Hippocampal formation (tissue), 2 donors: ENCODE measurements around the gene GP1BB.
"Not testable (repeated sequence)": the region's sequence is repeated elsewhere in the genome, so short reads cannot be mapped to it uniquely, and the experiment has no call there.

Experiments used
- DNase-seq, 2 donors: peaks; one replicate each; lab custom pipeline; 2025; lab: John Stamatoyannopoulos, UW

Gene GP1BB

GRCh38 chr22:19693981-19694670 lies 29.2 kb upstream of the GP1BB start:
- no peak for DNase-seq

DNA sequence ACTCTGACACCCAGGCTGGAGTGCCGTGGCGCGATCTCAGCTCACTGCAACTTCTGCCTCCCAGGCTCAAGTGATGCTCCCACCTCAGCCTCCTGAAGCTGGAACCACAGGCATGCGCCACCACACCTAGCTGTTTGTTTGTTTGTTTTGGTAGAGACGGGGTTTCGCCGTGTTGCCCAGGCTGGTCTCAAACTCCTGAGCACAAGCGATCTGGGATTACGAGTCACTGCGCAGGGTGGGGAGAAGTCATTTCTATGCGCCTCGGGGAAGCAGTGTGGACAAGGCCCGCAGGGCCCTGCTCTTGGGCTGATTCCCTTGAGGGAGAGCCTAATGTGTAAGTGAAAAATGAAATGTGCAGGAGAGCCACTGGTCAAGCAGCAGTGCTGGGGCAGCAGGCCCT lies 28.6 kb upstream of the GP1BB start:
- DNase-seq = no peak

GRCh38 chr22:19696504-19697276 lies 26.6 kb upstream of the GP1BB start:
- DNase-seq = no peak

DNA sequence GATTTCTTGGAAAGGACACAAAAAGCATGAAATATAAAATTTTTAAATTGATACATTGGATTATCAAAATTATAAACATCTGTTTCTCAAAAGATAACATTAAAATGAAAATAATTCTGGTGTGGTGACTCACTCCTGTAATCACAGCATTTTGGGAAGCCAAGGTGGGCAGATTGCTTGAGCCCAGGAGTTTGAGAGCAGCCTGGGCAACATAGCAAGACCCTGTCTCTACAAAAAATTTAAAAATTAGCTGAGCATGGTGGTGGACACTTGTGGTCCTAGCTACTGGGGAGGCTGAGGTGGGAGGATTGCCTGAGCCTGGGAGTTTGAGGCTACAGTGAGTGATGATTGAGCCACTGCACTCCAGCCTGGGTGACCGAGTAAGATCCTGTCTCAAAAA lies 25.5 kb upstream of the GP1BB start:
- not testable (repeated sequence) for DNase-seq

DNA sequence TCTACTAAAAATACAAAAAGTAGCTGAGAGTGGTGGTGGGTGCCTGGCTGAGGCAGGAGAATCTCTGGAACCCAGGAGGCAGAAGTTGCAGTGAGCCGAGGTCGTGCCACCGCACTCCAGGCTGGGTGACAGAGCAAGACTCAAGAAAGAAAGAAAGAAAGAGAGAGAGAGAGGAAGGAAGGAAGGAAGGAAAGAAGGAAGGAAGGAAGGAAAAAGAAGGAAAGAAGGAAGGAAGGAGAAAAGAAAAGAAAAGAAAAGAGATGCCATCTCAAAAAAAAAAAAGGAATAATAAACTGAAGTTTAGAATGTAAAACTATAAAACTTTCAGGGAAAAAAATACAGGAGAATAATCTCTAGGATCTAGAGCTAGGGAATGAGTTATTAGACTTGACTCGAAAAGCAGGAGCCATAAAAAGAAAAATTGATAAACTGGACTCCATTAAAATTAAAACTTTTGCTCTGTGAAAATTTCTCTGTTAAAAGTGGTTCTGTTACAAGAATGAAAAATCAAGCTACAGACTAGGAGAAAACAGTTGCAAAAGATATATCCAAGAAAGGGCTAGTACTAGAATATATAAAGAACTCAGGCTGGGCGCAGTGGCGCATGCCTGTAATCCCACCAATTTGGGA lies 22.4 kb upstream of the GP1BB start:
- no peak for DNase-seq

- DNase-seq = no peak
These were observed 21.8 kb upstream of the GP1BB start for GRCh38 chr22:19701420-19702145.

DNA sequence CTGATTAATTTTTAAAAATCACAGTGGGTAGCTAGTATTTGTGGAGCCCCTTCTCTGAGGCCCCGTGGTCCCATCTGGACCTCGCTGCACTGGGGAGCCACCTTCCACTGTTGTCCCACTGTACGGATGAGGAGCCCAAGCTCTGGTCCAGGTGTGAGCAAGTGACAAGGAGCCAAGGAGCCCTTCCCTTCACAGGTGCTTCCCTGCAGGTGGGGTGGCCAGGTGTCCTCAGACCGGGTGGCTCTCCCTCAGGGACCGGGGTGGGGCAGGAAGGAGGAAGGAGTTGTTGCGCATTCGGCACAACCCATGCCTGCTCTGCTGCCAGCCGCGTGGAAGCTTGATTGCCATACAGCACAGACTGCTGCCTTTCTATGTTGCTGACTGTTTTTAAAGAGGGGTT lies 19.5 kb upstream of the GP1BB start:
- no peak for DNase-seq

GRCh38 chr22:19704355-19705015 lies 18.9 kb upstream of the GP1BB start:
- DNase-seq = no peak

- no peak for DNase-seq
These were observed 18.0 kb upstream of the GP1BB start for GRCh38 chr22:19705181-19705934.

- no peak for DNase-seq
These were observed 16.6 kb upstream of the GP1BB start for GRCh38 chr22:19706661-19707151.

GRCh38 chr22:19707347-19708290 lies 15.7 kb upstream of the GP1BB start:
- DNase-seq = no peak

DNA sequence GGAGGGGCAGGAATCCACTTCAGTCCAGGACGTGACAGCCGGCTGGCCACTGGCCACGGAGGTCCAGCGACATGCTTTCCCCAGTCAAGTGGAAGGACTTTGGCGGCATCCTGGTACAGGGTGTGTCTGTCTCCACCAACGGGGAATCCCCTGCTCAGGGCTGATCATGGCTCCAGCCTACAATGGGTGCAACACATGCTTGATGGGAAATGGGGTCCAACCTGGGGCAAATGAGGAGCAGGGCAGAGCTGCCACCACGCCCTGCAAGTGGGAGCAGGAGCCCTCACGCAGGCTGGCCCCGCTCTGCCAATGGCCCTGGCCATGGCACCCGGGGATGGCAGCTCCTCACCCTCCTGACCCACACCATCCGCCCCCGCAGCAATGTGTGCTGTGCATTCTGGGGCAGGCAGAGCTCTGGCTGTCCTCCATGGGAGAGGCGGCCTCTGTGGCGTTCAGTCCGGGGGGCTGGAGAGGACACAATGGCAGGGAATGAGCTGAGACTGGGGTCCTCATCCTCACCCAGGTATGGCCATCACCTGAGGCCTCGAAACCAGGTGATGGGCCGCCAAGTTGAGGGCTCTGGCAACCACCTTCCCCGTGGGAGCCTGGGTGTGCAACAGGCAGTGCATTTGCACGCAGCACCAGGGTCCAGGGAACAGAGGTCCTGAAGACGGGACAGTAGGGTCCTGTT lies 14.9 kb upstream of the GP1BB start:
- no peak for DNase-seq

- no peak for DNase-seq
These were observed 14.1 kb upstream of the GP1BB start for GRCh38 chr22:19709063-19709769.

- DNase-seq = no peak
These were observed 13.1 kb upstream of the GP1BB start for GRCh38 chr22:19710020-19710768.

- no peak for DNase-seq
These were observed 12.6 kb upstream of the GP1BB start for GRCh38 chr22:19710769-19711106.

DNA sequence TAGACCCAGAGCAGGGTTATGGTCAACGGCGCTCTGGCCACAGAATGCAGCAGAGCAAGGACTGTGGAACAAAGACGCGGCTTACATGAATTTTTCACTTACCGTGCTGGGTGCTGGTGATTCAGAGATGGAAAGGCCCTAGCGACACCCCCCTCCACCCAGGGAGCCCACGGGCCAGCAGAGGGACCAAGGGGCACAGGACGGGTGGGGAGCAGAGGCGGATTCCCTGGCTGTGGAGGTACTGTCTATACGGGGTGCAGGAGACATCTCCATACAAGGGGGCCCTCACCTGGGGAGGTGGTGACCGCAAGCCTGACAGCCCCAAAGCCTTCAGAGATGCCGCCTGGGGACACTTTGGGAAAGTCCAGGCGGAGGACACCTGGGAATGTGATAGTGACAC lies 10.1 kb upstream of the GP1BB start:
- DNase-seq = no peak

- DNase-seq = no peak
These were observed 9.6 kb upstream of the GP1BB start for GRCh38 chr22:19713650-19714311.
